ENCODE measurements around the gene ADIPOR1.
"Not testable (repeated sequence)": the region's sequence is repeated elsewhere in the genome, so short reads cannot be mapped to it uniquely, and the experiment has no call there.

The ADIPOR1 gene

DNA sequence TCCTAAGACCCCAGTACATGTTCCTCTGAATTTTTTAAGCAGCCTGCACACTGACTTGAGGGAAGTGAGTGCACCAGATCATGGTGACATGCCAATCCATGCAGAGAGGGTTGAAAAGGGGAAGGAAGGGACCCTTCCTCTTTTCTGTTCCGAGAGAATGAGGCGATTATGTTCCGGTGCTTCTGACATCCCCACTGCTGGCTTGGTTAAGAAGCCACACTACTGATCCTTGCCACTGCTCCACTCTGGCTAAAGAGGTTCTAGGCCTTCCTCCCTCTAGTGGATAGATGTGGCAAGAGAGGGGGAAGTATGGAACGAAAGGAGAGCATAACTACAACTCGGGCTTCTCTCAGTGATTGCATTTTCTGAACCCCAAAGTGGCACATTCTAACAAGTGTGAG is 10.8 kb upstream of the ADIPOR1 start:
- peak; percentile 95 for DNase-seq

DNA sequence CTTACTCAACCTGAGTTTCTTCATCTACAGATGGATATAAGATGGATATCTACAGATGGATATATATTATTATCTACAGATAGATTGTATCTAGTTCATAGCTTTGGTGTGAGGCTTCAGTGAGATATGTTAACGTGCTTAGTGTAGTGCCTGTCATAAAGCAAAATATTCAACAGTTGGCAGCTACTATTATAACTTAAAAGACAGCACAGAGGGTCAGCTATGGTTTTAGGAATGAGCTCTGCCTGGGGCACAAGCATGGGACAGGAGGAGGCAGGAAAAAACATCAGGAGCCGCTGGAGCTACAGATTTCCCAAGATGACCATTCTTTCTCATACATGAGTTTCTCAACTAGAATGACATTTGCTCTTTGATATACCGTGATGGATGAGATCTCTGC is 10.2 kb upstream of the ADIPOR1 start:
- DNase-seq, result no peak

DNA sequence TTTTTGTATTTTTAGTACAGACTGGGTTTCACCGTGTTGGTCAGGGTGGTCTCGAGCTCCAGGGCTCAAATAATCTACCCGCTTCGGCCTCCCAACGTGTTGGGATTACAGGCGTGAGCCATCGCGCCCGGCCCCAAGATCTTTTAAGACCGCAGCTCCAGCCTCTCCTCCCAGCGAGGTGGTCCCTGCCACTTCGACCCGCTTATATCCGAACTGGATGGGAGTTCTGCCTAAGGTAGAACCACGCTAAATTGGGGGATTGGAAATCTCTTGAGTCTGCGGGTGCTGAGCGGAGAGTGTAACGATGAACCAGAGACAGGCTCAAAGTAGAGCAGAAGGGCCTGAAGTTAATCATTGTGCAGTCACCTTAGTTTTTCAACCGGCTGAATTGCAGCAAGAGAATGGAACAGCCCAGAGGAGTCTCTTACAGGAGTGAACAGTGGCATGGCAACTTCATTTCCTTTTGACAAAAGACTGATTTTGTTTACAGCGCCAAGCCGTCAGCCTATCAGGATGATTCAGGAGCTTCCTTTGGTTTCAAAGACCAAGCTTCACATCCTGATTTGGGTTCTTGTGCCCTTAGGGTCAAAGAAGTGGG is 9.7 kb upstream of the ADIPOR1 start:
- DNase-seq, result no peak

DNA sequence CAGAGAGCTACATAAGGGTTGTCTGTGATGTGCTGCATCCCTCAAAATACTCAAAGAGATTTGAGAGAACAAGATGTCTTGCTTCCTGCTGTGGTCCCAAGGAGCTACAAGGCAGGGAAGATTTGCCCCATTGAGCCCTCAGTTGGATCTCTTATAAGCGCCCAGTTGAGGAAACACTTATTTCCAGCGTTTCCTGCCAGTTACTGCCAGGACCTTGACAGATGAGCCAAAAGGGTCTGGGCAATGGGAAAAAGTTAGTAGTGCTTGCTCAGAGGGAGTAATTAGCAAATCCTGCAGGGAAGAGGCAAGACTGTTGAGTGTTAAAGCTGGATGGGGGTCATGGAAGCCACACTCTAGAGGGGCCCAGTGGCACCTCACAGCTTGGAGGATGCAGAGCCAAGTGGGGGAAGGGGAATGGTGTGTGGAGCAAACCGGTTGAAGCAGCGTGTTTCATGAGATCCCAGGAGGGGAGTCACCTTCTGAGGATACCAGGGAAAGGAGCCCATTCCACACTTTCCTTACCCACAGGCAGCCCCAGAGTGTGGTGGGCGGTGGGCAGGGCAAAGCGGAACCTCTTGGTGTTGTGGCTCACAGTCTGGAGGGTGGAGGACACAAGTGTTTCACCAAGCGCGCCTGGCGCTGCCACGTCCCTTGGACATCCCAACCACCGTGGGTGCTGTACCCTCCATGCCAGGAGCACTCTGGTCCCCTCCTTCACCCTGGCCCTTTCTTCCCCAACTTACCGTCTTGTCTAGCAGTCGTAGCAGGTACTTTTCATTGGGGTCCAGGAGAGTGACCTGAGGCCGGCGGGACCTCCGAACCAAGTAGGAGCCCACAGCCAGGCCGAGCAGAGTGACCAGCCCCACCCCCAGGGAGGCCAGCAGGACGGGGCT is 8.1 kb upstream of the ADIPOR1 start:
- DNase-seq, result no peak

DNA sequence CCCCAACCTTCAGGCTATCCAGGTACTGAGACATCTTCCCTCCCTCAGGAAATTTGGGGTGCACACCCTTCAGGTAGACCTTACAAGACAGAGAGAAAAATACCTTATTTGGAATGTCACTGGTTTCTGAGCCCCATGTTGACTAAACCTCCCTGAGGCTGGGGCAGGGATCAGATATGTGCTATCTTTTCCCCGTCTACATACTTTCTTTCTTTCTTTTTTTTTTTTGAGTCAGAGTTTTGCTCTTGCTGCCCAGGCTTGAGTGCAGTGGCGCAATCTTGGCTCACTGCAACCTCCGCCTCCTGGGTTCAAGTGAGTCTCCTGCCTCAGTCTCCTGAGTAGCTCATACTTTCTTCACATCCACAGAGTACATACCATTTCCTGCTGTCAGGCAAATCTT is 7.3 kb upstream of the ADIPOR1 start:
- DNase-seq, result no peak

DNA sequence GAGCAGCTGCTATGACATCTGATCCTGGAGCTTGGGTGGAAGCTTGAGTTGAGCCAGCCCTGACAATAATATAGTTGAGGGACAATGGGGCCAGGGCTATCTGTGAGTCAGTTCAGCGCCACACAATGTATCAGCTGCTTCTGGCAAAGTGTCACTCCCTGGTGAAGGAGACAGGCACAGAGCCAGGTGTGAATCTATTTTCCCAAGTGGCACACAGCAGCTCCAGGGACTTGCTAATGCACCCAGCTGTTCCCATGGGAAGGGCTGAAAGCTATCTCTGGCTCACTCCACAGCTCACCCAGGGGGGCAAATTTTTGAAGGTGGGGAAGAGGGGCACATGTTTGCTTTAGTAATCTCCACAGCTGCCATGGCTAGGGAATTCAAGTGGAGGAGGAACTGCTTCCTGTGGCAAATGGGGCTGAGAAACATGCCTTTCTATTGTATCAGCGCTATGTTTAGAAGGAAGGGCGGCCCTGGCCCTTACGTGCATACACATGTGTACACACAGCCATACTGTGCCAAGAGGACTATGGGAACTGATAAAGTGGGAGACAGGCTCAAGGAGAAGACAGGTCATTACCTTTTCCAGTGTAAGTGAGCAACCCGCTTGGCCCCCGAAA is 6.8 kb upstream of the ADIPOR1 start:
- no peak for DNase-seq

DNA sequence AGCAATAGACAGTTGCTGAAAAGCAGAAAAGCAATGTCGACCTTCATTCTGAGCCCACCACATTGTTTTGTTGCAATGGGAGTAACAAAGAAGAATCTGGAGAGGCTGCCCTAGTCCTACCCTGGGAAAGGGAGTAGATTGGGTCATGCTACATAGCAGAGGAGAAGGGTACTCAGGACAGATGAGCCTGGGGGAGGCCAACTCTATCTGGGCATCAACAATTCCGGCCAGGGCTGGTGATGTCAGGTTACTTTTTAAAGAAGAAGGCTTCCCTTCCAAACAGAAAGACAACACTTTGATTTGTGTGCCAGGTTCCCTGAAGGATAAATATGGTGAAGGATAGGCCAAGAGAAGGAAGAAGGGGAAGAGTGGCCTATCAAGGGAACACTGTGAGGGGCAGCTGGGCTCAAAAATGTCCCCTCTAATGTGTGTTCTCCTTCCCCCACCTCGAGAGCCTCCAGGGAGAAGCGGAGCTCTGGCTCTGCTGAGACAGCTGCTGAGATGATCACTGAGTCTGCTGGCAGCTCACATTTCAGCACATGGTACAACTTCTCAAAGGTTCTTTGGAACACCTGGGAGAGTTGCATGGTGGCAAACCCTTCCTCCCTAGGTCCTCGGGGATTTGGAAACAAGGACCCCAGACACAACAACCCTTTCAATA is 3.2 kb upstream of the ADIPOR1 start:
- no peak for DNase-seq

DNA sequence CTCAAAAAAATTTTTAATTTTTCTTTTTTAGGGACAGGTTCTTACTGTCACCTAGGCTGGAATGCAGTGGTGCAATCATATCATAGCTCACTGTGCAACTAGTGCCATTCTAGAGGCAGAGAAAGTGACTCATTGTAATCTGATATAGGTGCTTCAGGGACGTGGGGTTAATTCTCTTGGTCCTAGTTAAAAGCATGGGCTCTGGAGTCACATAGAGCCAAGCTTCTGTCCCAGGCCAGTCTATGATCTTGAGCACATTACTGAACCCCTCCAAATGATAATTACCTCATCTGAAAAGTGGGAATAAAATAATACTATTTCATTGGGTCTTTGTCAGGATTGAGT is 1.1 kb upstream of the ADIPOR1 start:
- peak; percentile 75 for DNase-seq

DNA sequence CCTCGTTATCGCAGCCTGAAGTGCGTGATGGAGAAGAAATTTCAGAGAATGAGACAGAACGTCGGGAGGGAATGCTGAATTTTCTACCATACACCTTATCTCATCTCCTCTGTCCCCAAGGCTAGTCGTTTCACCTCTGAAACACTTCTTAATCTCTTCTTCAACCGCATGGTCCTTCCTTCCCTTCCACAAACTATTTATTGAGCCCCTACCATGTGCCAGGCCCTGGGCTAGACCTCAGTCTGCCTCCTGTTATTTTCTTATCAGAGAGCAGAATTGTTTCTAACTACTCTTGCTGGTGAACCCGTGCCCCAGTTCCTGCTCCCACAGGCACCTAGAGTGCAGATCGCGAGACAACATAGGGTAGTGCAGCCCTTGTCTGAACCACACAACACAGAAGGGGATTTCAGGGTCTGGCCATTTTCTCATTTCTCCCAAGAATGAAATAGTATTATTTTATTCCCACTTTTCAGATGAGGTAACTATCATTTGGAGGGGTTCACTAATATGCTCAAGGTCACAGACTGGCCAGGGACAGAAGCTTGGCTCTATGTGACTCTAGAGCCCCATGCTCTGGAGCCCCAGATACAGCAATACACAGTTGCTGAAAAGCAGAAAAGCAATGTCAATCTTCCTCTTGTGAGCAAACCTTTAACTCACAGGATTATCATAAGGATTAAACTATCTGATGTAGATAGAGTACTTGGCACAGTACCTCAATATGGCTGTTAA is 598 bp upstream of the ADIPOR1 start:
- peak; percentile 63 for DNase-seq

DNA sequence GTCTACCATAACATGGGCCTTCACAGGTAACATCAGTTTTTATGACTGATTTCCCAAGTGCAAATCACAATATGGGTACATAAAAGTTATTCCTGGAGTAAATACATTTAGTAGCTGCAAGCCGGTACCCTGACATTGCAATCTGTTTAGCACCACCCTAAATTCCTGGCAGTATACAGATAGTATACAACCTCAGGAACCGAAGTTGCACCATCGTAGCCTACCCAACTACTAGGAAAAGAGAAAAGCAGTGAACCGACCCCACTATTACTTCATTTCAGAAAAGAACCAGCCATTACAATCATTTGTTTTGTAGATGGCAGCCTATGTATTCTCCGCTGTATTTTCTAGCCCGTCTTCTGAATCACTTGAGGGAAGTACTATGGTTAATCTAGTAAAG is 1.1 kb downstream of the ADIPOR1 start:
- no peak for DNase-seq

DNA sequence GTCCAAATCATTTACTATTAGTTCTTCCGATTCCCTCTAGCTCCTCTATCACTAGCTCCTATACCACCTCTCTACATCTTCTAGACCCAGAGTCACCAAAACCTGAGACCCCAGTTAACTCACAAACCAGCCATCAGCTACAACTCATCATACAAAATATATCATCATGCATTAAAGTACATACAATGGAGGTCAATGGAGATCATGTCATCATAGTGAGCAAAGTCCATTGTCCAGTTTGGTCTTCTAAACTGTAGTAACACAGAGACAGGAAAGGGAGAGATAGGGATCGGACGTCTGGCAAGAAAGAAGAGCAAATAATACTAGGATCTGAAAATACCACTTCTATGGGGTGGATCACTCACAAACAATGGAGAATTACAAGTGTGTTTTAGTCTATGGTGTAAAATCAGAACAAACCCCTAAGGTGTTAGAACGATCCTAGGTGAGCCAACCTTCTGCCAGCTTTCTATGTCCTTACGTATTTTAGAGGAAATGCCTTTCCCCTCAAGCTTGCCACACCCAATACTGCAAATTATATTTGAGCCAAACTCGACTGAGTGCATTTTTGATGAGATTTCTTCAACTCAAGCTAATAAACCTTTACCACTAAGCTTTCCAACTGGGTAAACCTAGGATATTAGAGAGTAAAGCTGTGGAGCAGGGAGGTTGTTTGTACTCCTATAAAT is 3.9 kb downstream of the ADIPOR1 start:
- no peak for DNase-seq

DNA sequence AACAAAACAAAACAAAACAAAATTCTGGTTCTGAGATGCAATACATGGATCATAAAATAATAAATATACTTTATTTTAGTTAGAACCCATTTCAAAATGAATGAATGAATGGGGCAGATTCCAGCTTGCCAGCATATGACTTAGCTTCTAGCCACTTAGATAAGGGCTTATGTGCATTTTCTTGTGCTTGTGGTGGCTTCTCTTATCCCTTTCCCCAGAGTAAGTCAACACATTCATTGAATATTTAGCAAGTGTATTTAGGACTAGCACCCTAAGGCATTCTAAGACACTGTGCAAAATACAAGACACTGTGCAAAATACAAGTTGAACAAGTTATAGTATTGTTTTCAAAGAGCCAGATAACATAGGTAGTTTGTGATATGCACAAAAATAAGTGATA is 4.7 kb downstream of the ADIPOR1 start:
- DNase-seq, result peak; percentile 36

DNA sequence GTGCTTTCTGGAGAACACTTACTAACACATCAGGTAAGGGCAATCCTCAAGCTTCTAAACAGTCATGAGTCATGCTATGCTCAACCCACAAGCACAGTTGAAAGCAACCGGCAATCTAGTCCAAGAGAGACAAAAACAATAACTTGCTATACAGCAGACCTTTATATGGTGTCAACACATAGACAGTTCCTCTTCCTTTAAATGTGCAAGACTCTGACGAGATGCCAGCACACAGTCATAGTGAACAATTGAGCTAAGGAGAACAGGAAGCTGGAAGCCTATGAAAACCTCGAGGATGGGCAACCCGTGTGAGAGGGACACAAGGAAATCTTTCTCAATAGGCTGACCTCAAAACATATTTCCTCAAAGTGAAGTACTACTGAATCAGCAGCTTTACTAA is 5.3 kb downstream of the ADIPOR1 start:
- no peak for DNase-seq

DNA sequence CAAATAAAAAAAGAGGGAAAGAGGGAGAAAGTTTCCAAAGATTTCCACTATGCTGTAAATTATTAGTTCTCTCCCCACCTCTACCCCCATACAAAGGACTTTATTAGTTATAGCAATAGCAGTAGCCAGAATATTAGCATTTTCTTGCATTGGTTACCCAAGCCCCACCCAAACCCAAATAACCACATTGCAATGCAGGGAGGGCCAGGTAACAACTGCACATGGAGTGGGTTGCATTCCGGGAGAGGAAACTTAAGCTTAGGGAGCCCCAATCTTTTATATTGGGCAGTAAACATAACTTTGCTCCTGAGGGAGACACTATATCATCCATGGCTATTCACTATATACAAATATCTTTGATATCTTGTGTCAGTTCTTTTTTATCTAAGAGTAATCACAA is 6.0 kb downstream of the ADIPOR1 start:
- DNase-seq, result peak; percentile 52

DNA sequence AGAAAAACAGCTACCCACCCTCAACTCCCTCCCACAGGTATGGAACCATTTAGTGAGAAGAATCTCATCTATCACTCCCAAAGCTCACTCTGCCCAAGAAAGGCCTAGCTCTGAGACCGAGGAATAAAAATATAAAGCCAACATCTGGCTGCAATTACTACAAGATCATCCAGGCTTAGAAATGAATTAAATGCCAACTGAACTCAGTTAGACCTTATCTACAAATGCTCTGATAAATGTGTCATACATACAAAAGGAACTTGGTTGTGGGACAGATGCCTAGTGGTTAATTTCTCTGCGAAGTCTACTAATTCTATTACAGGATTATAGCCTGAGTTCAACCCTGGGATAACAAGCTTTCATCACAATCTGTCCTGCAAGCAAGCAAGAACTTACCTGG is 6.7 kb downstream of the ADIPOR1 start:
- peak; percentile 97 for DNase-seq

DNA sequence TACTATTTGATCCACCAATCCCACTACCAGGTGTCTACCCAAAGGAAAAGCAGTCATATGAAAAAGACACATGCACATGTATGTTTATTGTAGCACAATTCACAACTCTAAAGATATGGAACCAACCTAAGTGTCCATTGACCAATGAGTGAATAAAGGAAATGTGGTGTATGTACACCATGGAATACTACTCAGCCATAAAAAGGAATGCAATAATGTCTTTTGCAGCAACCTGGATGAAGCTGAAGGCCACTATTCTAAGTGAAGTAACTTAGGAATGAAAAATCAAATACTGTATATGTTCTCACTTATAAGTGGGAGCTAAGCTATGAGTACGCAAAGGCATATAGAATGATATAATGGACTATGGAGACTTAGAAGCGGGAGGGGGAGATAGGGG is 12.6 kb downstream of the ADIPOR1 start:
- DNase-seq, result no peak

DNA sequence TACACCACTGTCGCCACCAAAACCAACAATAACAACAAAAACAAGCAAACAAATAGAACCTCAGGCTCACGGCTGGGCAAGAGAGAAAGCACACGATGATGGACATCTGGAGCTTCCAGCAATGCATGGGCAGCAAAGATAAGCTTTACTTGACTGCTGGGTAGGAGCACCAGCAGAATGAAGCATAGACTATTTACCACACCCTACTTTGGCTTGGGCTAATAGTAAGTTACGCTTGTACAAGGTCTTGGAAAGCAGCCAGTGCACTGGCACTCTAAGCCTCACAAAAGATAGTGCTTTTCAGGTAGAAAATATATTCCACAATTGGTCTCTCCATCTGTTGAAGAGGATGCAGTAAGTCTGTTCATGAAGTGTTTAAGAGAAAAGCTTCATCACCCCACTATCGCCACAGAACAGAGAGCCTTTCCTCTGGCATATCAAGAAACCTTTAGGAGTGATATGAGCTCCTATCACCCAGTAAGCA is 13.6 kb downstream of the ADIPOR1 start:
- DNase-seq, result no peak

DNA sequence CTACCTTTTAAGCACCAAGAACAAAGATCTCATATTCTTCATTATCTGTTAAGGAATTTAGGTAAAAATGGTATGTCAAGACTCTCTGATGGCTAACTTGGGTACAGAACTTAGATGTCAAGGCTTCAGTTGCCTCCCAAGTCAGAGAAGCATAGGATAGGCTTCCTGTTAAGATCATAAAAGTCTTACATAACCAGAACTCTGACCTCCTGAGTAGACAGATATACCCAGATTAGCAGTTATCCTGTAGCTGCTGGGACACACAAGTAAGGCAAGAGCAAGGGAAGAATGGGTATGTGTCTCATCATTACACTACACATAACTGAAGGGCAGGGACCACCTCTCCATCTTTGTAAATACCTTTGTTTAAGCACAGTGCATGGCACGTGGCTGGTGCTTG is 15.7 kb downstream of the ADIPOR1 start:
- DNase-seq, result no peak

DNA sequence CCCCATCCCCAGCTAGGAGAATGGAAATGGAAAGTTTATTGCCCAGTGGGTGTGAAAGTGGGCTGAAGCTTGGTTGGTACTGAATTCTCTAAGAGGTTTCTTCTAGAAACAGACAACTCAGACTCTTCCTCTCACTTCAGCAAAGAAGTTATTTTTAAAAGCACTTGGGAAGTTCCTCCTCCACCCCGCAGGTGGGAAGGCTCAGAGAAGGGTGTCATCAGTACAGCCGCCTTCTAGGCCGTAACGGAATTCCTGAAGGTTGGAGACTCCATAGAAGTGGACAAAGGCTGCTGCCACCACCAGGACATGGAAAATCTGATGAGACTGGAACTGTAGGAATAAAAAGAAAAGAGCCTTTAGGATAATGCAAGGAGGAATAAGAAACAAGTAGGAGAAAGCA is 16.7 kb downstream of the ADIPOR1 start:
- no peak for DNase-seq

DNA sequence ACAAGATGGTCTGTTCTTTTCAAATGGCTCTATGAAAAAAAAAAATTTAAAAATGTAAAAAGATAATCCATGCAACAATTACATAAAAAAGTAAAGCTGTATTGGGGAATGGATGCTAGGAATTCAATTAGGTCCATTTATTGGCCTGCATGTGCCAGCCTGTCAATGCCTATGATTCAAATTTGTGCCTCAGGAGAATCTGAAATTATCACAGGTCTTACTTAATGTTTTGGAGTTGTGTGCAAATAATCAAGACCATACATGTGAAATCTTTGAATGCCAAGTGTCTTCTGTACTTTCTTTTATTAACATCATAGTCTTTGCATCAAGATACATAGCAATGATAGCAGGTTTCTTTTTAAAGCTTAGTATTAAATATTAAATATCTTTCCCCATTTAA is 17.6 kb downstream of the ADIPOR1 start:
- no peak for DNase-seq

DNA sequence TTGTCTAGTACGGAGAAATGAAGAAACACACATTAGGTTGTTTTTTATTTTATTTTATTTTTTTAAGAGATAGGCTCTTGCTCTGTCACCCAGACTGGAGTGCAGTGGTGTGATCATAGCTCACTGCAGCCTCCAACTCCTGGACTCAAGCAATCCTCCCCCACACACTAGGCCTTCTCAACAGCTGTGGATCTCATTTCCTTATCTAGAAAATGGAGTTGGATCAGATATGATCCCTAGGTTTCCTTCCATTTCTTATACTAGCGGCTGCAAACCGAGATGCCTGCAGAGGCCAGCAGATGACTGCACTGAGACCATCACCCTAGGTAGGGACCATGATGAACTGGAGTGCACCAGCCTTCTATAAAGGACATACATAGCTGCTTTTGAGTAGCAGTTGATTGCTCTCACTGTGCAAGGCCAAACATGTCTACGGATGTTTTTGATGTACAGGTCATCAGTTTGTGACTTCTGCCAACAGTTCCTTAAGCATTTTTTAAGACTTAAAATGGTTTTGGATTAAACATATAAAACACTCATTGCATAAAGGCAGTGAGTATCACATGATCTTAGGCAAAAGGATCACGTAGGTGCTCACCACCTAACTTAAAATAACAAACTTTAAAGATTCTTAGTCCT is 19.7 kb downstream of the ADIPOR1 start:
- DNase-seq, result peak; percentile 60

DNA sequence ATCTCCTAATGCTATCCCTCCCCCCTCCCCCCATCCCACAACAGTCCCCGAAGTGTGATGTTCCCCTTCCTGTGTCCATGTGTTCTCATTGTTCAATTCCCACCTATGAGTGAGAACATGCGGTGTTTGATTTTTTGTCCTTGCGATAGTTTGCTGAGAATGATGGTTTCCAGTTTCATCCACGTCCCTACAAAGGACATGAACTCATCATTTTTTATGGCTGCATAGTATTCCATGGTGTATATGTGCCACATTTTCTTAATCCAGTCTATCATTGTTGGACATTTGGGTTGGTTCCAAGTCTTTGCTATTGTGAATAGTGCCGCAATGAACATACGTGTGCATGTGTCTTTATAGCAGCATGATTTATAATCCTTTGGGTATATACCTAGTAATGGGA is 21.7 kb downstream of the ADIPOR1 start:
- not testable (repeated sequence) for DNase-seq

Measured in NCI-H82 (cell line).